ENCODE data around the gene TBC1D3G. TPM values are rescaled to one million over a fixed set of nuclear protein-coding genes. Genes with fewer than 3 reads are reported as not detected.
"Not testable (repeated sequence)": the region's sequence is repeated elsewhere in the genome, so short reads cannot be mapped to it uniquely, and the experiment has no call there.

The TBC1D3G gene
- polyA plus RNA-seq = 10 to 100 TPM in 1 of 4 donors, 1 to 10 TPM in 1, not detected in 2; 2.7 to 17.7 TPM
- long read RNA-seq, donor 1 = 0 reads
- long read RNA-seq, donor 2 = 0 reads
- long read RNA-seq, donor 3 = 0 reads
- long read RNA-seq, donor 4 = 0 reads
- long read RNA-seq, donor 5 = 0 reads
- long read RNA-seq, donor 6 = 0 reads
- long read RNA-seq, donor 7 = 0 reads
- long read RNA-seq, donor 8 = 0 reads
- long read RNA-seq, donor 9 = 0 reads
- long read RNA-seq, donor 10 = 0 reads

DNA sequence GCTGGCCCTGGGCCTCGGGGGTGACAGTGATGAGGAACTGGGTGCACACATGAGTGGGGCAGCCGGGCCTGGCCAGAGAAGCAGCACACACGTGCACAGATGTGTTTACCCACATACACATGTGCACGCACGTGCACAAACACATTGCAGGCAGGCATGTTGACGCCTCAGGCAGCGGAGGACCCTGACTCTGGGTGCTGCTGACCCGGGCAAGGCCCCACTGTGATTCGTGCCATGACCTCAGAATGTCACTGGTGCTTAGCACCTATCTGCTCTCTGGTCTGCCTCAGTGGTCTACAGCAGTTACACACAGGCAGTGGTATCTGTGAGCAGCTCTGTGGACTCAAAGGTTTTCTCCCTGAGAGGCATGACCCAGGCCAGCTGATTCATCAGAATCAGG is at the start of gene TBC1D3G:
TSS of gene TBC1D3G (plus strand) at position 301 of the 400 bp plus-strand sequence. CDS start 1,528 bp downstream, outside the sequence.
- H3K27ac ChIP-seq (ENCODE audit: low read depth in 1 of 3, low read length in 2 of 3); H3K9me3 ChIP-seq (ENCODE audit: control insufficient read depth in 2 of 2, insufficient read depth in 1 of 2, low read depth in 1 of 2, low read length in 1 of 2); H3K4me3 ChIP-seq (ENCODE audit: low read depth in 1 of 3, low read length in 3 of 3); H3K36me3 ChIP-seq (ENCODE audit: control insufficient read depth in 3 of 3, insufficient read depth in 2 of 3, low read depth in 1 of 3, low read length in 3 of 3); DNase-seq; H3K4me1 ChIP-seq (ENCODE audit: control insufficient read depth in 3 of 3, insufficient read depth in 2 of 3, low read depth in 1 of 3, low read length in 2 of 3); H3K27me3 ChIP-seq (ENCODE audit: control insufficient read depth in 3 of 3, insufficient read depth in 3 of 3, low read length in 3 of 3); FAIRE-seq: not testable (repeated sequence)
- no CpG with 5 or more reads among the region's 9 CpGs for whole genome bisulfite sequencing, 3 donors

DNA sequence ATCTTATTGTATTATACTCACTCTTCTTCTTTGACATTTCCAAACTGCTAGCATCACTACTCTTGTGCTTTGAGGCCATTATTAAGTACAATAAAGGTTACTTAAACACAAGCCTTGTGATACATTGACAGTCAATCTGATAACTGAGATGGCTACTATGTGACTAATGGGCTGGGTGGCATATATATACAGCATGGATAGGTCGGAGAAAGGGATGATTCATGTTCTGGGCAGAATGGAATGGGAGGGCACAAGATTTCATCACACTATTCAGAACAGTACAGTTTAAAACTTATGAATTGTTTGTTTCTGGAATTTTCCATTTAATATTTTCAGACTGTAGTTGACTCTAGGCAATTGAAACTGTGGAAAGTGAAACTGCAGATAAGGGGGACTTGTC is 40.4 kb upstream of the TBC1D3G start:
- not testable (repeated sequence) for H3K4me1 ChIP-seq (ENCODE audit: control insufficient read depth in 3 of 3, insufficient read depth in 2 of 3, low read depth in 1 of 3, low read length in 2 of 3)

DNA sequence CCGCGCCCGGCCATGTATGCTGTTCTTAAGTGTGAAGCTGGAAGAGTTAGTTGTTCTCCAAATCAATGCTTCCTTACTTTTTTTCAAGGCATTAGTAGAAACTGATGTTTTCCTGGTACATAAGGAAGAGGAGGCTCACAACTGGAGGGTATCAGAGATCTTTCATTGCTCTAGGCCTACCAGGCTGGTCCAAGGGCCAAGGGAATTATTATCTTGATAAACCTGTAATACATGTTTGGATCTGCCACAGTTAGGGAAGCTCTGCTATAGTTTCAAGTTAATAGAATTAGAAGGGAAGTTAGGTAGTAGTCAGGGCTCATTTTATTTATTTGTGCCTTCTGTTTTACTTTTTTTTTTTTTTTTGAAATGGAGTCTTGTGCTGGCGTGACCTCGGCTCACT is 39.5 kb upstream of the TBC1D3G start:
- not testable (repeated sequence) for FAIRE-seq

More for the DNA sequence above, 40.4 kb upstream of the TBC1D3G start:
- H3K4me3 ChIP-seq (ENCODE audit: low read depth in 1 of 3, low read length in 3 of 3); DNase-seq; H3K27ac ChIP-seq (ENCODE audit: low read depth in 1 of 3, low read length in 2 of 3); H3K9me3 ChIP-seq (ENCODE audit: control insufficient read depth in 2 of 2, insufficient read depth in 1 of 2, low read depth in 1 of 2, low read length in 1 of 2); H3K27me3 ChIP-seq (ENCODE audit: control insufficient read depth in 3 of 3, insufficient read depth in 3 of 3, low read length in 3 of 3); FAIRE-seq; H3K36me3 ChIP-seq (ENCODE audit: control insufficient read depth in 3 of 3, insufficient read depth in 2 of 3, low read depth in 1 of 3, low read length in 3 of 3): not testable (repeated sequence)
- WGBS, 3 donors = no CpG with 5 or more reads among the region's 1 CpG

DNA sequence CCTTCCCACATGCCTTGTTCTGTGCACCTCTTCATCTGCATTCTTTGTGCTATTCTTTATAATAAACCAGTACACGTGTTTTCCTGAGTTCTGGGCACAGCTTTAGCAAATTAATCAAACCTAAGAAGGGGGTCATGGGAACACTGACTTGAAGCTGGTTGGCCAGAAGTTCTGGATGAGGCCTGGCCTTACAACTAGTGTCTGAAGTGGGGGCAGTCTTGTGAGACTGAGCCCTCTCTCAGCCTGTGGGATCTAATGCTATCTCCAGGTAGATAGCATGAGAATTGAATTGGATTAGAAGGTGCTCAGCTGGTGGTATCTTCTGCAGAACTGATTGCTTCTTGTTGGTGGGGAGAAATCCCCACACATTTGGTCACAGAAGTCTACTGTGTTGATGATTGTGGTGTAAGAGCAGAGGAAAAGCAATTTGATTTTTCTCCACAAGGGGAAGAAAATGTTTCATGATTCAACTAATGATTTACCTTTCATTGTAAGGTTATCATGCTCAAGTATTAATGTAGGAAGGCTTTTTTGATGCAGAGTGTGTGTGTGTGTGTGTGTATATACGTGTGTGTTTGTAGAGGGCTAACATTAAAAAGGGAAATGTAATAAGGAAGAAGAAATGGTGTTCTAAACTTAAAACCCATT is 33.6 kb upstream of the TBC1D3G start:
- H3K36me3 ChIP-seq (ENCODE audit: control insufficient read depth in 3 of 3, insufficient read depth in 2 of 3, low read depth in 1 of 3, low read length in 3 of 3); H3K4me3 ChIP-seq (ENCODE audit: low read depth in 1 of 3, low read length in 3 of 3); FAIRE-seq; H3K27ac ChIP-seq (ENCODE audit: low read depth in 1 of 3, low read length in 2 of 3); H3K4me1 ChIP-seq (ENCODE audit: control insufficient read depth in 3 of 3, insufficient read depth in 2 of 3, low read depth in 1 of 3, low read length in 2 of 3); H3K9me3 ChIP-seq (ENCODE audit: control insufficient read depth in 2 of 2, insufficient read depth in 1 of 2, low read depth in 1 of 2, low read length in 1 of 2); DNase-seq; H3K27me3 ChIP-seq (ENCODE audit: control insufficient read depth in 3 of 3, insufficient read depth in 3 of 3, low read length in 3 of 3): not testable (repeated sequence)
- 41 to 68% (median 54%) methylated on average over 1 of the region's 2 CpGs for WGBS, 3 donors

More for the DNA sequence above, 39.5 kb upstream of the TBC1D3G start:
- H3K4me1 ChIP-seq (ENCODE audit: control insufficient read depth in 3 of 3, insufficient read depth in 2 of 3, low read depth in 1 of 3, low read length in 2 of 3); DNase-seq; H3K4me3 ChIP-seq (ENCODE audit: low read depth in 1 of 3, low read length in 3 of 3); H3K36me3 ChIP-seq (ENCODE audit: control insufficient read depth in 3 of 3, insufficient read depth in 2 of 3, low read depth in 1 of 3, low read length in 3 of 3); H3K9me3 ChIP-seq (ENCODE audit: control insufficient read depth in 2 of 2, insufficient read depth in 1 of 2, low read depth in 1 of 2, low read length in 1 of 2); H3K27me3 ChIP-seq (ENCODE audit: control insufficient read depth in 3 of 3, insufficient read depth in 3 of 3, low read length in 3 of 3); H3K27ac ChIP-seq (ENCODE audit: low read depth in 1 of 3, low read length in 2 of 3): not testable (repeated sequence)
- WGBS, 3 donors = 92 to 100% (median 96%) methylated on average over 2 to 3 of the region's 5 CpGs

DNA sequence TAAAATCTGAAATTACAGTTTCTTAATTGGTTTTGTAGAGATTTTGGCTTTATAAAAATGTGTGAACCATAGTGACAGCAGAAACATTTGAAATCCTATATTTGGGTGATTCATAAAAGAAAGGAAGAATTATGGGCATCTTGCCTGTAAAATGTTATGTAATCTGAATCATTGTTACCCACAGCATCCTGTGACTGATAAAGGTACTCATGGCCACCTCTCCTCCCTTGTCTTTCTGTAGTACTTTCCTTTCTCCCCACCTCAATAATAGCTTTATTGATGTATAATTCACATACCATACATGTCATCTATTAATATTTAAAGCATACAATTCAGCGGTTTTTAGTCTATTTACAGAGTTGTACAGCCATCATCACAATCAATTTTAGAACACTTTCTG is 28.5 kb upstream of the TBC1D3G start:
- H3K36me3 ChIP-seq (ENCODE audit: control insufficient read depth in 3 of 3, insufficient read depth in 2 of 3, low read depth in 1 of 3, low read length in 3 of 3); DNase-seq; H3K9me3 ChIP-seq (ENCODE audit: control insufficient read depth in 2 of 2, insufficient read depth in 1 of 2, low read depth in 1 of 2, low read length in 1 of 2); H3K27ac ChIP-seq (ENCODE audit: low read depth in 1 of 3, low read length in 2 of 3); H3K4me3 ChIP-seq (ENCODE audit: low read depth in 1 of 3, low read length in 3 of 3); FAIRE-seq; H3K27me3 ChIP-seq (ENCODE audit: control insufficient read depth in 3 of 3, insufficient read depth in 3 of 3, low read length in 3 of 3); H3K4me1 ChIP-seq (ENCODE audit: control insufficient read depth in 3 of 3, insufficient read depth in 2 of 3, low read depth in 1 of 3, low read length in 2 of 3): not testable (repeated sequence)
- WGBS, 3 donors = no CpG with 5 or more reads among the region's 1 CpG

DNA sequence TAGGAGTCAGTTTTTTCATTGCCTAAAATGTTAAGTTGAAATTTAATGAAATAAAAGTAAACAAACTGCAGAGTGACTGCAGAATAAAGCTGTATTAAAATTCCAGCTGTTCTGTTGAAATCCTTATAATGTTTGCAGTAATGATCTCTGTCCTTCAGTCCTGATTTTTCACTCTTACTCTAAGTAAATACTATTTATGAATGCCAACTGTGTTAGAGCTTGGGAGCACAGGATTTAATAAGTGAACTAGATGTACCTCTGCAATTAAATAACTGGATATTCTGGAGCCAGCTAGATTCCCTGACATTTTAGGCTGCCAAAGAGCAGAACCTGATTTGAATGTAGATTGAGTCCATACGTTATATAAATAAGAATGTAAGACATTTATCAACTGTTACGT is 7.9 kb upstream of the TBC1D3G start:
- H3K27me3 ChIP-seq (ENCODE audit: control insufficient read depth in 3 of 3, insufficient read depth in 3 of 3, low read length in 3 of 3); H3K4me1 ChIP-seq (ENCODE audit: control insufficient read depth in 3 of 3, insufficient read depth in 2 of 3, low read depth in 1 of 3, low read length in 2 of 3); H3K9me3 ChIP-seq (ENCODE audit: control insufficient read depth in 2 of 2, insufficient read depth in 1 of 2, low read depth in 1 of 2, low read length in 1 of 2); H3K27ac ChIP-seq (ENCODE audit: low read depth in 1 of 3, low read length in 2 of 3); H3K4me3 ChIP-seq (ENCODE audit: low read depth in 1 of 3, low read length in 3 of 3); H3K36me3 ChIP-seq (ENCODE audit: control insufficient read depth in 3 of 3, insufficient read depth in 2 of 3, low read depth in 1 of 3, low read length in 3 of 3); FAIRE-seq; DNase-seq: not testable (repeated sequence)
- WGBS, 3 donors = no CpG with 5 or more reads among the region's 2 CpGs

DNA sequence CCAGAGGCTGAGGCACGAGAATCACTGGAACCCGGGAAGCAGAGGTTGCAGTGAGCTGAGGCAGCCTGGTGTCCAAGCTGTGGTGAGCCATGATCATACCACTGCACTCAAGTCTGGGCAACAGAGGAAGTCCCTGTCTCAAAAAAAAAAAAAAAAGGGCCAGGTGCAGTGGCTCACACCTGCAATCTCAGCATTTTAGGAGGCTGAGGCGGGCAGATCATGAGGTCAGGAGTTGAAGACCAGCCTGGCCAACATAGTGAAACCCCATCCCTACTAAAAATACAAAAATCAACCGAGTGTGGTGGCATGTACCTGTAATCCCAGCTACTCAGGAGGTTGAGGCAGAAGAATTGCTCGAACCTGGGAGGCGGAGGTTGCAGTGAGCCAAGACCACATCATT is 38.8 kb downstream of the TBC1D3G start:
- H3K36me3 ChIP-seq (ENCODE audit: control insufficient read depth in 3 of 3, insufficient read depth in 2 of 3, low read depth in 1 of 3, low read length in 3 of 3); H3K4me1 ChIP-seq (ENCODE audit: control insufficient read depth in 3 of 3, insufficient read depth in 2 of 3, low read depth in 1 of 3, low read length in 2 of 3); FAIRE-seq; H3K9me3 ChIP-seq (ENCODE audit: control insufficient read depth in 2 of 2, insufficient read depth in 1 of 2, low read depth in 1 of 2, low read length in 1 of 2); H3K27ac ChIP-seq (ENCODE audit: low read depth in 1 of 3, low read length in 2 of 3); H3K4me3 ChIP-seq (ENCODE audit: low read depth in 1 of 3, low read length in 3 of 3); DNase-seq; H3K27me3 ChIP-seq (ENCODE audit: control insufficient read depth in 3 of 3, insufficient read depth in 3 of 3, low read length in 3 of 3): not testable (repeated sequence)
- 85 to 93% methylated on average over 3 of the region's 6 CpGs; no CpG with 5 or more reads in 1 of the 3 donors for WGBS, 3 donors

DNA sequence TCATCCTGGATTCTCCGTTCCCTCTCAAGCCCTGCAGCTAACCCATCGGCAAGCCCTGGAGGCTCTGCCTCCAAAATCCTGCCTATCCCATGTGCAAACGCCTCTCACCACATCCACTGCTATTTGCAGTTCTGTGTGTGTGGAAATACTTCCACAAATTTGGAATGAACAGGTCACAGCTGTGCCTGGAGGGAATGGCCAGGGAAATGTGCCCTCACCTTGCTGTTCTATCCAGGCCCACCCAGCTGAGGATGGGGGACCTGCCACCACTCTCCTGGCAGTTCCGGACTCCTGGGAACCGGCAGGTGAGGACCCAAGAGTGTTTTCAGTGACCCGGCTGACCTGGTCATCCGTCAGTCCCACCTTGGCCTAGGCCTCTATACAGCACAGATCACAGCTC is 52.3 kb downstream of the TBC1D3G start:
- FAIRE-seq; H3K4me1 ChIP-seq (ENCODE audit: control insufficient read depth in 3 of 3, insufficient read depth in 2 of 3, low read depth in 1 of 3, low read length in 2 of 3); H3K27me3 ChIP-seq (ENCODE audit: control insufficient read depth in 3 of 3, insufficient read depth in 3 of 3, low read length in 3 of 3); H3K9me3 ChIP-seq (ENCODE audit: control insufficient read depth in 2 of 2, insufficient read depth in 1 of 2, low read depth in 1 of 2, low read length in 1 of 2); H3K4me3 ChIP-seq (ENCODE audit: low read depth in 1 of 3, low read length in 3 of 3); DNase-seq; H3K27ac ChIP-seq (ENCODE audit: low read depth in 1 of 3, low read length in 2 of 3); H3K36me3 ChIP-seq (ENCODE audit: control insufficient read depth in 3 of 3, insufficient read depth in 2 of 3, low read depth in 1 of 3, low read length in 3 of 3): not testable (repeated sequence)
- 63% methylated on average over 1 of the region's 7 CpGs; no CpG with 5 or more reads in 2 of the 3 donors for WGBS, 3 donors

All from small intestine (tissue), 16 donors.